Stimulated activated CD8-positive, alpha-beta memory T cell treated with anti-CD3 and anti-CD28 coated beads, Interleukin-12 subunit alpha, Interleukin-12 subunit beta, amount 100 ng/mL, for 24 hours (primary cell): ENCODE results near the gene GRK2.

ENCODE experiments used
- DNase-seq: peaks from one replicate; pipeline ENCODE4 v3.0.0-alpha.2; 2020; ENCODE audit errors: extremely low read depth

The GRK2 gene

DNA sequence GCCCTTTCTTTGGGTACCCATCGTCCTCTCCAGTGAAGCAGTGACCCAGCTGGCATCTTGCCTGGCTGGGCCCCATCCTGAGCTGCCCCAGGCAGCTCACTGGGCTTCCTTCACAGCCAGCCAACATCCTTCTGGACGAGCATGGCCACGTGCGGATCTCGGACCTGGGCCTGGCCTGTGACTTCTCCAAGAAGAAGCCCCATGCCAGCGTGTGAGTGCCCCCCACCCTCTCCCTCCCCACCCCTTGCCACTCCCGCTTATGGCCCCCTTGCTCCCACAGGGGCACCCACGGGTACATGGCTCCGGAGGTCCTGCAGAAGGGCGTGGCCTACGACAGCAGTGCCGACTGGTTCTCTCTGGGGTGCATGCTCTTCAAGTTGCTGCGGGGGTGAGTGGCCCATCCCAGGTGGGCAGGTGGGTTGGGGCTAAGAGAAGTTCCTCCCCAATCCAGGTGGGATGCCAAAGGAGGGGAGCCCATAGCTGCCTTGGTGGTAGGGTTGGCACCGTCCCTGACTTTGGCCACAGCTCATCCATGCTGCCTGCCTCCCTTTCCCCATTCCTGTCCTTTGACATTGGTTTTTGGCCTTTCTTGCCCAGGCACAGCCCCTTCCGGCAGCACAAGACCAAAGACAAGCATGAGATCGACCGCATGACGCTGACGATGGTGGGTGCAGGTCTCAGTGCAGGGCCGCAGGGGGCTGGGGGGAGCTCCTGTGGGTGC, 16.0 kb downstream of the GRK2 start:
- DNase-seq = no peak

DNA sequence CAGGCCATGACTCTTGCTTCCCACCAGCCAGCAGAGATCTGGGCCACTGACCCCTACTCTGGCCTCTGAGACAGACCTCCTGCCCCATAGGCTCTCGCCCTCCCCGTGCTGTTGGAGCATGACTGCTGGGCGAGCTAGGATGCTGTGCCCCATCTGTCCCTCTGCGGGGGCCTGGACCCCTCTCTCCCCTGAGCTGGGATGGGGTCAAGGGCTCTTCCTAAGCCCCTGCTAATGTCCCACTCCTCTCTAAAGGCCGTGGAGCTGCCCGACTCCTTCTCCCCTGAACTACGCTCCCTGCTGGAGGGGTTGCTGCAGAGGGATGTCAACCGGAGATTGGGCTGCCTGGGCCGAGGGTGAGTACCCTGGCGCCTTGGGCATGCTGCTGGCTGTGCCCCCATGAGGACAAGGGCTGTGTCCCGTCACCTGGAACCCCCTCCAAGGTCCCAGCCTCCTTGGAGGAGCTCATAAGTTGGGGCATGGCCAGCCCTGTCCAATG, 16.7 kb downstream of the GRK2 start:
- DNase-seq = no peak

DNA sequence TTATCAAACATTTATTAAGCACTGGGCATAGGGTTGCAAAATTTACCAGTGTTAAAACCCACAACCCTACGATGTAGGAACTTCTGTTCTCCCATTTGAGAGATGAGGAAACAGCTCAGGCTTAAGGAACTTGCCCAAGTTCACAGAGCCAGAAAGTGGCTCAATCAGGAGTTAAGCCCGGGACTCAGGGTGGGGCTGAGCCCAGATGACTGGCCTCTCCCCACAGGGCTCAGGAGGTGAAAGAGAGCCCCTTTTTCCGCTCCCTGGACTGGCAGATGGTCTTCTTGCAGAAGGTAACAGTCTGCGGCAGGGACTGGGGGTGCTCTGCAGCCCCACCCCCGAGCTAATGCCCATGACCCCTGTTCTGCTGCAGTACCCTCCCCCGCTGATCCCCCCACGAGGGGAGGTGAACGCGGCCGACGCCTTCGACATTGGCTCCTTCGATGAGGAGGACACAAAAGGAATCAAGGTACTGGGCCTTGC, 17.2 kb downstream of the GRK2 start:
- no peak for DNase-seq

- DNase-seq = no peak
Observed at GRCh38 chr11:67284811-67285540, 18.7 kb downstream of the GRK2 start.

- DNase-seq = no peak
Observed at GRCh38 chr11:67285541-67286498, 19.5 kb downstream of the GRK2 start.

DNA sequence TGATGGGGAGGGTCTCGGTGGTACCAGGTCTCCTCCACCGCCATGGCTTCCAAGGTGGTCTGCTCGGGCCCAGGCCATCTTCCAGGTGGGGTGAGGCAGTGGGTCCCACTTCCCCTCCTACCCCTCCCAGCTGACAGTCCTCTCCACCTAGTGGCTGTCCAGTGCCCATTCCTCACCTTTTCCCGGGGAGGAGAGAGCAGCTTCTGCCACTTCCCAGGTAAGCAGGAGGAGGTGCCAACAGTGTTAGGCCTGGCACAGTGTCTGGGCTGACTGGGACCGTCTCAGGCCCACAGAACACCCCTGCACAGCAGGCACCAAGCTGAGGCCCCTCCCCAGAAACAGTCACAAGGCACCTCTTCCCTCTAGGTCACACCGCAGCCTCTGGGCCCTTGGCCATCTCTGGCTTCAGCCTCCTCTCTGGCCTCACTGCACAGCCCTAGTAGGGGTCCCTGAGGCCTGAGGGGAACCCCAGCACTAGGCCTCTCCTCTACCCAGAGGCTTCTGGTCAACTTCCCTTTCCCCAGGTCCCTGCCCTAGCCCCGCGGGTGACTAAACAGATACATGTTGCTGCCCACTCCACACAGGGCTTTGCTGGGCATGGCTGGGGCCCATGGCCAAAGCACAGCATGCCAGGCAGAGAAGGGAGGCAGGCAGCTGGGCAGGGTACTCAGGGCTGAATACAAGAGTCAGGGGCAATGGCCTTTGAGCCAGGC, 20.5 kb downstream of the GRK2 start:
- DNase-seq = no peak

DNA sequence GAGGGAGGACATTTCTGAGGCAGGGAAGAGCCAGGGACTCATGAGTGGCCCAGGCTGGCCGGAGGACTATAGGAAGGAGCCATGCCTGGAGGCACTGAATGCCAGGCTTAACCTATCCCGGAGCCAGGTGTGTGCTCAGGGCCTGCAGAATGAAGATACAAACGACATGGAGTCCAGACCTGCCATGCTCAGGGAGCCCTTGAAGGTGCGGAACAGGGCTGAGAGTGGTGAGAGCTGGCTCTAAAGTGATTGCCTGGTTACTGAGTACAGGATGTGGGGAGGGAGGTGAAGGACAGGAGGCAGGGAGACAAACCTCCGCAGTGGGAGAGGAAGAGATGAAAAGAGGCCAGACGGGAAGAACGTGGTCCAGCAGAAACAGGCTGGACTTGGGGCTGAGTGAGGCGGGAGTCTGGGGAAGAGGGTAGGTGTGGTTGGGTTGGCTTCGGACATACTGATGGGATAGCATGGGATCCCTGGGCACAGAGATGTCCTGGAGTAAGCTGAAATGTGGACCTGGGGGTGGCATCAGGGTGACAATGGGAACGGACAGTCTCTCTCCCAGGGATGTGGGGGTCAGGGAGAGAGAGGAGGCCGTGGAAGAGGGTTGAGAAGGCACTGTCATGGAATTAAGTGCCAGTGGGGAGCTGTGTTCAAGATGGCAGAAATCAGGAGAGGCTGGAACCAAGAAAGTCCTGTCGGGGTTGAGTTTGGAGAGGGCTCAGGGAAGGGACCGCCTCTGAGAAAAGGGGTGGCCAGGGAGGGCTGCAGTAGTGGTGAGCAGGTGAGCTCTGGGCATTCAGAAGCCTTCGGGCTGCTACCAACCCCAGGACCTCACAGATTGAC, 21.3 kb downstream of the GRK2 start:
- DNase-seq = no peak

DNA sequence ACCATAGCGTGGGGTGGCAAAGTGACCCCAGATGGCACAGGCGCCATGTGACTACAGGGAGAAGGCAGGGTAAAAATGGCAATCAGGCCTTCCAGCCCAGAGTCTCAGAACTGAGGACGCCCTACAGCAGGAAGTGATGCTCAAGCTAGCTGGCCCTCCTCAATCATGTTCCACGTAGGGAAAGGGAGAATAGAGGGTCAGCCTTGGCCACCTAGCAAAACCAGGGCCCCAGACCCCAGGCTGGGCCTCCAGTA, 21.9 kb downstream of the GRK2 start:
- DNase-seq = no peak

DNA sequence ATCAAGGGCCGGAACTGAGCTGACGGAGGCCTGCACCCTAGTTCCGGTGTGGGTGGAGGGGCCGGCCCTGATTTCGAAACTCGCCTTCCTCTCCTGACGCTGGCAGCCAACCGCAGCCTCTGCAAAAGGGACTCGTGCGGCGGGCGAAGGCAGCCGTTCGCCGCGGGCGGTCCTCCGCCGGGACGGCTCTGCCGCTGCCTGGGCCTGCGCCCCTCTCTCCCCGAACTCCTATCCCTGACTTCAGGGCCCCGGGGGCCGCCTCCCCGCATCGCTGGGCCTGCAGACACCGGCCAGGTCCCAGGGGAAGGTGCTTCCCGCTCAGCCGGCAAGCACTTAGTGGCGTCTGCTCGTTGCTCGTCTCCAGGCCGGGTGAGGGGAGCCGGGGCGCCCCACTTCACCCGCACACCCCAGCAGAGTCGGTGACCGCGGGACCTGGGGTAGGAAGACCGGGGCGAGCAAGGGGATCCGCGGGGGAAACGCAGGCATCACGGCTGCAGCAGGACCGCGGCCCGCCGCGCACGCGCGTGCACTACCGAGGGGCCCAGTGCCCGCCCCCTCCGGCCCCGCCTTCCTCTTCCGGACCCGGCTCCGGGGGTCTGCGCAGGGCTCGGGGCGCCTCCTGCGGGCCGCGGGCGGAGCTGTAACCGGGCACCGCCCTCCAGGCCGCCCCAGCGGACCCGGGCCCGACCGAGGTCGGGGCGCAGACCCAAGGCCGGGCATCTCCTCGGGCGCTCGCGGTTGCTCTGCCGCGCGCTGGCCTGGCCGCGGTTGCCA, 22.4 kb downstream of the GRK2 start:
- DNase-seq = peak; percentile 78

- DNase-seq = no peak
Observed at GRCh38 chr11:67289226-67289650, 23.0 kb downstream of the GRK2 start, which contains the start of gene ANKRD13D. TSS of gene ANKRD13D (plus strand) at chr11:67289303. CDS start at chr11:67289461, 158 bp downstream.

GRCh38 chr11:67289651-67290479, 23.6 kb downstream of the GRK2 start:
- no peak for DNase-seq

- DNase-seq = no peak
Observed at GRCh38 chr11:67290801-67291200, 24.5 kb downstream of the GRK2 start.

- DNase-seq = no peak
Observed at GRCh38 chr11:67291481-67292381, 25.5 kb downstream of the GRK2 start.

DNA sequence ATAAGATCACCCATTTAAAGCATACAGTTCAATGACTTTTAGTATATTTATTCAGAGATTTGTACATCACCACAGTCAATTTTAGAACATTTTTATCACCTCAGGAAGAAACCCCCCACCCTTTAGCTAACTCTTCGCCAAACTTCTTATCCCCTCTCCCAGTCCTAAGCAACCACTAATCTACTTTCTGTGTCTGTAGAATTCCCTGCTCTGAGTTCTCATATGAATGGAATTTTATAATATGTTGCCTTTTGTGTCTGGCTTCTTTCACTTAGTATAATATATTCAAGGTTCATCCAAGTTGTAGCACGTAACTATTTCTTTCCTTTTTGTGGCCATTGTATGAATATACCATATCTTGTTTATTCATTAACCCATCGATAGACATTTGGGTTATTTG, 26.4 kb downstream of the GRK2 start:
- DNase-seq = no peak

DNA sequence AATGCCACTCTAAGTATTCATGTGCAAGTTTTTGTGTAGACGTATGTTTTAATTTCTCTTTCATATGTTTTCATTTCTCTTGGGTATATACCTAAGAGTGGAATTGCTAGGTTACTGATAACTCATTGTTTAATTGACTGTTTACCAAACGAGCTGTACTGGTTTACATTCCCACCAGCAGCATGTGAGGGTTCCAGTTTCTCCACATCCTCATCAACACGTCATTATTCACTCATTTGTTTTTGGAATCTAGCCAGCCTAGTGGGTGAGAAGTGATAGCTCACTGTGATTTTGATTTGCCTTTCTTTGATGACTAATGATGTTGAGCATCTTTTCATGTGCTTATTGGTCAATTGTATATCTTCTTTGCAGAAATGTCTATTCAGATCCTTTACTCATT, 26.8 kb downstream of the GRK2 start:
- DNase-seq = no peak

GRCh38 chr11:67295846-67296245, 29.6 kb downstream of the GRK2 start:
- no peak for DNase-seq

DNA sequence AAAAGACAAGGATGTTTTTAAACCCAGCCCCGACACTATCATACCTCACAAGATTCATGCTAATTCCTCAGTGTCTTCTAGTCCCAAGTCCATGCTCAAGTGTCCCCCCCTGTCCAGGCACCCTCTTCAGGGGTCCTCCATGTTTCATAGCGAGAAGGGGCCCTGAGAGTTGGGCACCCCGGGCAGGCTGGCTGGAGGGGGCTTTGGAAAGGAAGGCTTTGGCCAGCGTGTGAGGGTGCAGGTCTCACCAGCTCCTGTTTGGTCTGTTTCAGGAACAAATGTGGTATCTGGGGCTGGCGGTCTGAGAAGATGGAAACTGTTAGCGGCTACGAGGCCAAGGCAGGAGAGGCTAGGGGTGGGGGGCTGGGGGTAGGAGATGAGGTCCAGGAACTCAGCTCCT, 32.5 kb downstream of the GRK2 start:
- no peak for DNase-seq
